GM21447 (cell line): ENCODE results near the gene THAP9.

ENCODE experiments used
- ATAC-seq: cut with Tn5 transposase; IDR thresholded peaks from one replicate; pipeline ENCODE4 v1.9.1; 2021; ENCODE audit not compliant: unreplicated experiment

The THAP9 gene

GRCh38 chr4:82948647-82949204 is 48.2 kb downstream of the THAP9 start:
- no peak for ATAC-seq

GRCh38 chr4:82951196-82951595 is 50.7 kb downstream of the THAP9 start:
- no peak for ATAC-seq

GRCh38 chr4:82954212-82954611 is 53.7 kb downstream of the THAP9 start:
- no peak for ATAC-seq

GRCh38 chr4:82957045-82957444 is 56.5 kb downstream of the THAP9 start:
- no peak for ATAC-seq

- no peak for ATAC-seq
Observed at GRCh38 chr4:82965763-82966162, 65.2 kb downstream of the THAP9 start.

GRCh38 chr4:82968972-82969371 is 68.4 kb downstream of the THAP9 start:
- ATAC-seq, result no peak

GRCh38 chr4:82969414-82969813 is 68.9 kb downstream of the THAP9 start:
- ATAC-seq, result no peak
